HG03175 (cell line): ENCODE data around the gene PEAK1.

Source experiments
- ATAC-seq: cut with Tn5 transposase; IDR thresholded peaks from one replicate; pipeline ENCODE4 v1.9.1; 2021; ENCODE audit warnings: mild to moderate bottlenecking, moderate library complexity; ENCODE audit not compliant: unreplicated experiment

The PEAK1 gene

DNA sequence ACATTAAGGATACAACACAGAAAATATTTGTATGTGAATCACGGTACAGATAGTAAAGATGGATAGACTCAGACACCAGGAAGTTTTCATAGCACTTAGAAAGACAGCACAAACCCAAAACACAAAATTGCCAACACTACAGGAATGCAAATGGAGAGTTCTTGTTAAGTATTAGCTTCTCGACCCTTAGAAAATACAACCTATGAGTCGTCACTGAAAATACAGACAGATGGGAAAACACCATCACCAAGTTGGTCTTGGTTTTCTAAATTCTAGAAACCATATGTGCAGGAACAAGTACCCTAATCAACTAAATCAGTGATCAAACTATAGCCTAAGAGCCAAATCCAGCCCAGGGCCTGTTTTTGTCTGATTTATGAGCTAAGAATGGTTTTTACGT lies 50.7 kb downstream of the PEAK1 start:
- no peak for ATAC-seq

- no peak for ATAC-seq
These were observed 52.3 kb downstream of the PEAK1 start for GRCh38 chr15:77367631-77368030.

DNA sequence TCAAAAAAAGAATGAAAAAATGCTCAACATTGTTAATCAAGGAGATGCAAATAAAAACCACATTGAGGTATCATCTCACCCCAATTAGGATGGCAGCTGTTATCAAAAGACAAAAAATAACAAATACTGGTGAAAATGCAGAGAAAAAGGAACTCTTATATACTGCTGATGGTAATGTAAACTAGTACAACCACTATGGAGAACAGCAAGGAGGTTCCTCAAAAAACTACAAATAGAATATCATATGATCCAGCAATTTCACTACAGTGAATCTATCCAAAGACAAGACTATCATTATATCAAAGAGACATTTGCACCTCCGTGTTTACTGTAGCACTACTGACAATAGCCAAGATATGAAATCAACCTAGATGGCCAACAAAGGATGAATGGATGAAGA lies 58.4 kb downstream of the PEAK1 start:
- no peak for ATAC-seq

DNA sequence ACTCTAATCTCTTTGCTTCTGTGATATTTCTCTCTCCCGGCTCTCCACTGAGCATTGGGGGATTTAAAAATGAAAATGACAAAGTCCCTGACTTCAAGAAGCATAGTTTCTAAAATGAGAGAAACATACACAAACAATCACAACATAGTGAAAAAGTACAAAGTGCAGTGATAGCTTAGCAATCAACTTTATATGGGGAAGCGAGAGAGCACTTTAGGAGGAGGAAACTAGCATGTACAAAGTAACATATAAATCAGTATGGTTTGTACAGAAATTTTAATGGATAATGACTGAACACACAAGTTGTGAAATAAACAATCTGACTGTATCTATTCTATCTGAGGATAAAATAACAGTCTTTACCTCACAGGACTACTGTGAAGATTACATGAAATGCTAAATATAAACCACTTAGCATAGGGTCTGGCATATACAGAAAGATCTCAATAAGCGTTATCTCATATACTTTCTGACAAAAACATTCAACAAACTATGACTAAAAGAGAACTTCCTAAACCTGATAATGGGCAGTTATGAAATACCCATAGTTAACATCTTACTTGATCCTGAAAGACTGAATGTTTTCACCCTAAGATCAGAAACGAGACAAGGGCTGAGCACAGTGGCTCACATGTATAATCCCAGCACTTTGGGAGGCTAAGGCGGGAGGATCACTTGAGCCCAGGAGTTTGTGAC lies 61.2 kb downstream of the PEAK1 start:
- ATAC-seq: no peak

- no peak for ATAC-seq
These were observed 63.6 kb downstream of the PEAK1 start for GRCh38 chr15:77356305-77356704.

DNA sequence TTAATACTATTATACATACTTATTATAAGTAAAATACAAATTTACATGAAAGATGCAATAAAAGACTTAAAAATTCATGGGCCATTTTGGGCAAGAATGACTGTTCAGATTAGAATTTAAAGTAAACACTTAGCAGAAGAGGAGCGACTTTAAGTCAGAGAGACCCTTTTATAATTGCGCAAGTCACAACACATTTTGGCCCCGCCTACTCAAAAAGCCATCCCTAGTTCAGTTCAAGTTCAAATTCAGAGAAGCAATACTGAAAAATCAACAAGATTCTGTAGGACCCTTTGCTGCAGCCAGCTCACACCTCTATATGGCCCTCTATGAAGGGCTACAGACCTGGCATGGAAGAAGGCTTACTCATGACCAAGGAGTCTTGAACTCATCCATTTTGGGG lies 64.6 kb downstream of the PEAK1 start:
- ATAC-seq: no peak

DNA sequence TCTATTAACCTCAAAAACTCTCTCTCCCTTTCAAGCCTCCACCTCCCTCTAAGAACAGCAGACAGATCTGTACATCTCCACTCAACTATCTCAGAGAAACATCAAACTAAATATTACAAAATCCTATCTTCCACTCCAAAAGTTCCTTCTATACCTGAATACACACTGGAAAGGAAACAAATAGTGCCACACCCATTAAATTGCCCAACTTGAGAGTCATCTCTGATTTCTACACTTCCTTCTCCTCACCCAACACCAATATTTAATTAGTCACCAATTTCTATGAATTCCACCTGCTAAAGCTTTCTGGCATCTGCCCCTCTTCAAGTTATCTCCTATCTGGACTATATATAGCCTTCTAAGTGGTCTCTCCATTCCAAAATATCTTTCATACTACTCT lies 65.8 kb downstream of the PEAK1 start:
- ATAC-seq: no peak

- ATAC-seq: no peak
These were observed 67.0 kb downstream of the PEAK1 start for GRCh38 chr15:77352887-77353286.

DNA sequence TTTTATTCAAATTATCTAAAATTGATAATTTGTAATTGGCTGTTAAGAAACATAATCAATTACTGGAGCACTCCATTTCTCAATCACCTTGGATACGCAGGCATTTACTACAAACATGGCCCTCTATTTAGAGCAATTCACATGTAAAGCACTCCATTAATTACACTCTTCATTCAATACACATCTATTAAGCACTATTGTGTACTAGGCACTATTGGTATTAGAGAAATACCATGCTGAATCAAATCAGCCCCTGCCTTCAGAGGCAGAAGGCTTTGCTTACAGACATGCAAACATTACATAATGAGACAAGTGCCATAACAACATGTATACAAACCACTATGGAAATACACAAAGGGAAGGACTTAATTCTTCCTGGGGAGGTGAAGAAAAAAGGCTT lies 69.1 kb downstream of the PEAK1 start:
- no peak for ATAC-seq

DNA sequence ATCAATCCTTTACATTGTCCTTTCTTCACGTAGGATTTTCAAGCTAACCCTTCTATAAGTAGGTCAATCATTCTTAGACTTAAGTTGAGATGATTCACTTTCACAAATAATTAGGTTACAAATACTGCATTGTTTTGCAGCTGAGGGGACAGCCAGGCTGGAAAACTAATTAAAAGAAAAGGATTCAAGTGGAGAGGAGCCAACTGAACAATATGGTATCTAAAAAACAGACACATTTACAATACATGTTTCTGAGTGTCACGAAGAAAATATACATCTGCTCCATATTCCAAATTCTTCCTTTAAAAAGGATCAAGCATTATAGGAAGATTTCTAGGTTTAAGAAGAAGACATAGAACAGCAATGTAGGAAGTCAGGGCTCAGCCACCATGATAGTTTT lies 70.2 kb downstream of the PEAK1 start:
- no peak for ATAC-seq

GRCh38 chr15:77348511-77348910 lies 71.4 kb downstream of the PEAK1 start:
- no peak for ATAC-seq

- ATAC-seq: no peak
These were observed 72.7 kb downstream of the PEAK1 start for GRCh38 chr15:77347197-77347596.

DNA sequence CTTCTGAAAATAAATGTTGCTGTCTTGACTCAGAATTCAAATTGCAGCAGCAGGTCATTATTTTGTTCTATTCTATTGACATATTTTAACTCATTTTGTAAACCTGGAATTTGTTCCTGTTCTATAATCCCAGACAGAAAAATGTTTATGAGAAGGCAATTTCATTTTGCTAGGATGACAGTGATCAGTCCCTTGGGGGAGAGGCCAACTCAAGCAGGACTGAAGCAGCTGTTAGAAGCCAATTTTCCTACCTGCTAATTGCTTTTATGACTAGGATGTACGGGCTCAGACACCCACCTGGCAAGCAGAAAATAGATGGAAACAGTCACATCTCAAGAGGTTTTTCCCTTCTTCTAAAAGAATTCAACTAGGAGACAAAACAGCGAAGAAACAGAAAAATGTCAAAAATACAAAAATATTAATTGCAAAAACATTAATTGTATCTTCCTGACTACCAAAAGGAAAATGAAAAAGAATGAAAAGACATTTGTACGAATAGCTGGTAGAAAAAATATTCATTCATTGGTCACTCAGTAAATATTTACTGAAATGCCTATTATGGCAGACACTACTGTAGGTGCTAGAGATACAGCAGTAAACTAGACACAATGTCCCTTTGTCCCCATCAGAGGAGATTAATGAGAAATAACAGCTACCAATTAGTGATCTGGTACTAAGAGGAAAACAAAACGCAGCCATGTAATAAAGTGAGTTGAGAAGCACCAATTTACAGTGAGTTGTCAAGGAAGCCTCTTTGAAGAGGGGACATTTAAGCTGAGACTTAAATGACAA lies 73.5 kb downstream of the PEAK1 start:
- ATAC-seq: no peak

GRCh38 chr15:77342807-77343206 lies 77.1 kb downstream of the PEAK1 start:
- ATAC-seq: no peak

GRCh38 chr15:77340245-77340644 lies 79.7 kb downstream of the PEAK1 start:
- no peak for ATAC-seq

DNA sequence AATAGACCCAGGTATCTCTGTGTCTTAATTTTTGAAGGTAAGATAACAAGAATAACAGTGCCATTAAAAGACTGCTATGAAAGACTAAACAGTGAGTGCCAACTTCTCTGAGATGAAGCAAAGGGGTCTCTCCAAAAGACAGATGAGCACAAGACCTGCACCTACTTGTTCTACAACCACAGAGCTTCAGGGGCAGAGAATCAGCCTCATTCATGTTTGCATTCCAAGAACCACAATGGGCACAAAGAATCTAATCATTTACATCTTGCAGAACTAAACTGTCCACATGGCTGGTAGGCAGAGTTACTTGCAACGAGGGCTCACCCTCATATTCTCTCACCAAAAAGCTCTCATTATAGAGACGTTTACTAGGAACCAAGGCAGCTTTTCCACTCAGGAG lies 83.9 kb downstream of the PEAK1 start:
- no peak for ATAC-seq

DNA sequence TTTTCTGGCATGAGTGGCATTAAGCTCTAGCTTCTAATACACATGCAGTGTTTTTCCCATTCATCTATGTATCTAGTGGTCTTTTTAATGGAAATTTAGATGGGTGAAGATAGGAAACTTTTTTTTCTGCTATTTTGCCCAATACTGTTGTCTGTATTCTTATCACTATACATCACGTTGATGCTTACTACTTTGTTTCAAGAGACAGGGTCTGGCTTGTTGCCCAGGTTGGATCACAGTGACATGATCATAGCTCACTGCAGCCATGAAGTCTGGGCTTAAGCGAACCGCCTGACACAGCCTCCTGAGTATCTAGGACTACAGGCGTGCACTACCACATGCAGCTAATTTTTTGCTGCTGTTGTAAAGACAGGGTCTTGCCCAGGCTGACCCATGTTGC lies 84.6 kb downstream of the PEAK1 start:
- no peak for ATAC-seq

DNA sequence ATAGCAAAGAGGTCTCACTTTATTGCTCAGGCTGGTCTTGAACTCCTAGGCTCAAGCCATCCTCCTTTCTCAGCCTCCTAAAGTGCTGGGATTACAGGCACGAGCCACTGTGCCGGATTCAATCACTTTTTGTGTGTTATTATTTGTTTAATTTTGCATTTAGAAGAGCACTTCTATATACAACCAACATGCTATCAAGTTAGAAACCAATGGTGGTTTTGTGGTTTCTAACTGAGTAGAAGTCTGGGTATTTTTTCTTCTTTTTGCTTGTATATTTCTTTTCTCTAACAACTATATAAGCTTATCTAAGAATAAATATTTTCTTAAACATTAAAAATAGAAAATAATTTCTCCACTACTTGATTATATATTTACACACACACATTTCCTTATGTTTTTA lies 86.7 kb downstream of the PEAK1 start:
- no peak for ATAC-seq

GRCh38 chr15:77329202-77329601 lies 90.7 kb downstream of the PEAK1 start:
- ATAC-seq: no peak

DNA sequence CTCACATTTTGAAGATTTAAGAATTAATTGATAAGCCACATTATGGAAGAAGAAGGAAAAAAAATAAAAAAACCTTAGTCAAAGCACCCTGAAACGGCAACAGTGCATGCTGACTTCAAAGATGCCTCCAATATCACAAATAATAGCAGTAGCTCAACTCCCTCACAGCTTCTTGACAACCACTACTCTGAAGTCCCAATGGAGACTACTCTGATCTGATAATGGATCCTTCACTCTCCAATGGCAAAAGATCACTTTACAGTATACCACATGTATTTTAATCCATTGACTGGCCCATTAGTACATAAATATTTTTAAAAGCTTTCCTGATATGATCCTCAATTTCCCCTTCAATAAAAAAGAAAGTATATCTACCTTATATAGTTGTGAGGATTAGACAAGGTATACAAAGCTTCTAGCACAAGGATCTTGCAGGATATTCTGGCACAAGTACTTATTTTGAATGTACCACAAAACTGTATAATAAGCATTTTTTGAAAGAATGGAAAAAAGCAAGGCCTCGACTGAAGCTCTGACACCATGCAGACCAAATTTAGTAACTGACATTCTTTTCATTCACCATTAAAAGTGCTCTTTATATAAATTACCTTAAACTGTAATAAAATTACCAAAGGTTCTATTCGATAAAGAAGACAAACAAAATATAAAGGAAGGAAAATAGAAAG lies 91.9 kb downstream of the PEAK1 start:
- ATAC-seq: no peak

DNA sequence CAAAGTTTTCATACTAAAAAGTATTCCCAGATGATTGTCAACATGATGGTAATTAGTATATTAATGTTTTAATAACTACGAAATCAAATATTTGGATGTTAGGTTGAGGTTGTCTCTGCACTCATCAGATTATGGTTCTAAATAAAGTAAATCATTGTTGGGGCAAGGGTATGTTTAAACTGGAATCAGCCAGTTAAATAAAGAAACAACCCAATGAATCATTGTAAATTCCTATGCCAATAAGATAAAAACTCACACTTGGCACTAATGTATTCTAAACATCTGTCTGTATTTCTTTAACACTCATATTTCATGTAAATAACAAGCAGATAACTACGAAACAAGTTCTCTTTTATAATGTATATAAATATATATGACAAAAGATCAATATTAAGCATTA lies 92.7 kb downstream of the PEAK1 start:
- ATAC-seq: no peak

GRCh38 chr15:77326366-77326765 lies 93.5 kb downstream of the PEAK1 start:
- no peak for ATAC-seq
